K562 (cell line): ENCODE results near the gene DPH1. TPM values are rescaled to one million over a fixed set of nuclear protein-coding genes. Genes with fewer than 3 reads are reported as not detected.

Experiments used
- CC2D1A ChIP-seq: fragments of 450-650 bp; IDR thresholded peaks from 2 replicates; pipeline ENCODE4 v1.6.1; 2017; ENCODE audit warnings: mild to moderate bottlenecking
- CTBP1 ChIP-seq: fragments of 450-650 bp; IDR thresholded peaks from 2 replicates; pipeline ENCODE4 v1.6.1; 2016; ENCODE audit warnings: borderline replicate concordance
- CTCF ChIP-seq, 3 experiments: IDR thresholded peaks in 2 of 3; conservative IDR thresholded peaks in 1 of 3; 2 replicates each; pipeline ENCODE4 v1.5.1; 2011 to 2012; ENCODE audit warnings: low read length in 3 of 3, mild to moderate bottlenecking in 3 of 3, control low read depth in 2 of 3, improper control_type of control experiment in 1 of 3, inconsistent platforms in 1 of 3, low read depth in 1 of 3, mixed read lengths in 1 of 3, moderate library complexity in 1 of 3; ENCODE audit not compliant: insufficient read depth in 2 of 3
- FOS ChIP-seq: IDR thresholded peaks from 3 replicates; pipeline ENCODE4 v1.6.1; 2011; ENCODE audit not compliant: insufficient read length; ENCODE audit errors: extremely low read depth
- FOXA1 ChIP-seq: fragments of 450-650 bp; IDR thresholded peaks from 2 replicates; pipeline ENCODE4 v1.6.1; 2016; ENCODE audit warnings: mild to moderate bottlenecking, borderline replicate concordance
- FOXK1 ChIP-seq: sonication (generic); formaldehyde crosslinking; IDR thresholded peaks from 2 replicates; pipeline ENCODE4 v1.8.0; 2022; ENCODE audit warnings: missing genetic modification reagents, mild to moderate bottlenecking, borderline replicate concordance
- HMGN3 ChIP-seq: IDR thresholded peaks from 2 replicates; pipeline ENCODE4 v1.6.1; 2011; ENCODE audit warnings: borderline replicate concordance, low read depth, mild to moderate bottlenecking, mixed read lengths, low read length; ENCODE audit not compliant: insufficient read length; ENCODE audit errors: extremely low read depth
- LCOR ChIP-seq: sonication (generic); formaldehyde crosslinking; IDR thresholded peaks from 2 replicates; pipeline ENCODE4 v1.8.0; 2022; ENCODE audit warnings: mild to moderate bottlenecking, missing genetic modification reagents
- PCBP2 ChIP-seq: fragments of 200-400 bp; formaldehyde crosslinking; IDR thresholded peaks from 2 replicates; pipeline ENCODE4 v1.6.1; 2018; ENCODE audit warnings: low read length, low read depth, mild to moderate bottlenecking, moderate library complexity; ENCODE audit not compliant: poor library complexity, severe bottlenecking
- PRPF4 ChIP-seq: fragments of 200-400 bp; formaldehyde crosslinking; IDR thresholded peaks from one replicate; pipeline ENCODE4 v1.6.1; 2017; ENCODE audit warnings: low read length, low read depth, mild to moderate bottlenecking; ENCODE audit not compliant: insufficient read depth, poor library complexity, severe bottlenecking
- RAD21 ChIP-seq, 2 experiments: fragments of 250-450 bp in 1 of 2; fragments of 450-650 bp in 1 of 2; sonication (Bioruptor Pico) in 1 of 2; formaldehyde crosslinking in 1 of 2; IDR thresholded peaks in 1 of 2; conservative IDR thresholded peaks in 1 of 2; 2 replicates each; pipeline versions ENCODE4 v1.4.0 to v1.8.0; 2020 to 2022; ENCODE audit warnings: mild to moderate bottlenecking in 2 of 2, moderate library complexity in 1 of 2
- ZFX ChIP-seq: sonication (generic); formaldehyde crosslinking; IDR thresholded peaks from 2 replicates; pipeline ENCODE4 v1.8.0; 2022; ENCODE audit warnings: mild to moderate bottlenecking, missing genetic modification reagents, moderate library complexity
- ZNF140 ChIP-seq: fragments of 250-450 bp; sonication (Bioruptor Pico); IDR thresholded peaks from 2 replicates; pipeline ENCODE4 v1.8.0; 2021; ENCODE audit warnings: moderate library complexity, mild to moderate bottlenecking, inconsistent platforms
- polyA plus RNA-seq, 8 experiments: library from polyadenylated mRNA; depleted of rRNA in 4 of 8; stranded (reverse) in 5 of 8; unstranded in 3 of 8; fragments of >200 nt; fragmentation: Nextera tagmentation in 2 of 8; fragmentation: Illumina TruSeq in 1 of 8; extraction: Ambion mirVana in 2 of 8; extraction: Trizol in 1 of 8; gene quantifications; 2 replicates each; pipeline versions ENCODE4 v1.2.1 to v1.2.3, GENCODE V29; 2011 to 2014; ENCODE audit warnings: inconsistent platforms in 1 of 8, missing spikeins in 1 of 8
- total RNA-seq, 7 experiments: library from RNA; depleted of rRNA in 6 of 7; stranded (reverse); fragments of >200 nt in 6 of 7; fragmentation: Illumina TruSeq in 2 of 7; extraction: Trizol in 2 of 7; gene quantifications; 2 replicates each; pipeline versions ENCODE4 v1.2.1 to v1.2.3, GENCODE V29; 2011 to 2021; ENCODE audit warnings: low replicate concordance in 1 of 7
- TF ChIP-seq, protein P1 (sequence below): fragments of 450-650 bp; formaldehyde crosslinking; IDR thresholded peaks from 2 replicates; pipeline ENCODE4 v1.4.0; 2020; ENCODE audit warnings: mild to moderate bottlenecking
- TF ChIP-seq, protein P2 (sequence below): fragments of 450-650 bp; IDR thresholded peaks from 2 replicates; pipeline ENCODE4 v1.7.0; 2016; ENCODE audit warnings: borderline replicate concordance
- TF ChIP-seq, protein P3 (sequence below): fragments of 450-650 bp; IDR thresholded peaks from 2 replicates; pipeline ENCODE4 v1.6.1; 2016; ENCODE audit warnings: mild to moderate bottlenecking
- TF ChIP-seq, protein P4 (sequence below), 2 experiments: fragments of 450-650 bp; conservative IDR thresholded peaks; 2 replicates each; pipeline ENCODE4 v1.6.1; 2017; ENCODE audit warnings: mild to moderate bottlenecking in 2 of 2, moderate library complexity in 2 of 2

DPH1 gene
- total and polyA plus RNA-seq, 9 of the 15 experiments (the other 6 are each of a cell fraction or from before 2014, with no cell fraction given) = 0.42 to 40.6 (median 20.2) TPM

GRCh38 chr17:2041561-2042389 is 11.8 kb downstream of the DPH1 start, which contains the start of gene OVCA2 (continued):
- TF ChIP-seq CTCF (IDR thresholded peaks at IDR 0.05 in 2 of 3, conservative IDR thresholded peaks at IDR 0.05 in 1 of 3; ENCODE audit: insufficient read depth in 2 of 3, low read depth in 1 of 3, low read length in 3 of 3) (peak; percentile 53 to 61 (median 55)), LCOR (no peak), CC2D1A (no peak), FOXK1 (CRISPR knock-in tag) (no peak), PRPF4 (no peak), HMGN3 (peak; percentile 71), RAD21 (CRISPR knock-in tag; conservative IDR thresholded peaks at IDR 0.05 in 1 of 2, IDR thresholded peaks at IDR 0.05 in 1 of 2) (peak in 1 of 2 experiments; percentile 43; a peak in 3 of 4 replicates), CTBP1 (peak; percentile 68; the same call in 1 of the 2 replicates), ZFX (CRISPR knock-in tag) (peak; percentile 46), ZNF140 (CRISPR knock-in tag) (no peak), FOS (no peak), FOXA1 (no peak), PCBP2 (no peak)
- TF ChIP-seq, protein P1, sequence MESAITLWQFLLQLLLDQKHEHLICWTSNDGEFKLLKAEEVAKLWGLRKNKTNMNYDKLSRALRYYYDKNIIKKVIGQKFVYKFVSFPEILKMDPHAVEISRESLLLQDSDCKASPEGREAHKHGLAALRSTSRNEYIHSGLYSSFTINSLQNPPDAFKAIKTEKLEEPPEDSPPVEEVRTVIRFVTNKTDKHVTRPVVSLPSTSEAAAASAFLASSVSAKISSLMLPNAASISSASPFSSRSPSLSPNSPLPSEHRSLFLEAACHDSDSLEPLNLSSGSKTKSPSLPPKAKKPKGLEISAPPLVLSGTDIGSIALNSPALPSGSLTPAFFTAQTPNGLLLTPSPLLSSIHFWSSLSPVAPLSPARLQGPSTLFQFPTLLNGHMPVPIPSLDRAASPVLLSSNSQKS (CRISPR knock-in tag) = no peak
- TF ChIP-seq, protein P2, sequence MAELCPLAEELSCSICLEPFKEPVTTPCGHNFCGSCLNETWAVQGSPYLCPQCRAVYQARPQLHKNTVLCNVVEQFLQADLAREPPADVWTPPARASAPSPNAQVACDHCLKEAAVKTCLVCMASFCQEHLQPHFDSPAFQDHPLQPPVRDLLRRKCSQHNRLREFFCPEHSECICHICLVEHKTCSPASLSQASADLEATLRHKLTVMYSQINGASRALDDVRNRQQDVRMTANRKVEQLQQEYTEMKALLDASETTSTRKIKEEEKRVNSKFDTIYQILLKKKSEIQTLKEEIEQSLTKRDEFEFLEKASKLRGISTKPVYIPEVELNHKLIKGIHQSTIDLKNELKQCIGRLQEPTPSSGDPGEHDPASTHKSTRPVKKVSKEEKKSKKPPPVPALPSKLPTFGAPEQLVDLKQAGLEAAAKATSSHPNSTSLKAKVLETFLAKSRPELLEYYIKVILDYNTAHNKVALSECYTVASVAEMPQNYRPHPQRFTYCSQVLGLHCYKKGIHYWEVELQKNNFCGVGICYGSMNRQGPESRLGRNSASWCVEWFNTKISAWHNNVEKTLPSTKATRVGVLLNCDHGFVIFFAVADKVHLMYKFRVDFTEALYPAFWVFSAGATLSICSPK = no peak
- TF ChIP-seq, protein P3, sequence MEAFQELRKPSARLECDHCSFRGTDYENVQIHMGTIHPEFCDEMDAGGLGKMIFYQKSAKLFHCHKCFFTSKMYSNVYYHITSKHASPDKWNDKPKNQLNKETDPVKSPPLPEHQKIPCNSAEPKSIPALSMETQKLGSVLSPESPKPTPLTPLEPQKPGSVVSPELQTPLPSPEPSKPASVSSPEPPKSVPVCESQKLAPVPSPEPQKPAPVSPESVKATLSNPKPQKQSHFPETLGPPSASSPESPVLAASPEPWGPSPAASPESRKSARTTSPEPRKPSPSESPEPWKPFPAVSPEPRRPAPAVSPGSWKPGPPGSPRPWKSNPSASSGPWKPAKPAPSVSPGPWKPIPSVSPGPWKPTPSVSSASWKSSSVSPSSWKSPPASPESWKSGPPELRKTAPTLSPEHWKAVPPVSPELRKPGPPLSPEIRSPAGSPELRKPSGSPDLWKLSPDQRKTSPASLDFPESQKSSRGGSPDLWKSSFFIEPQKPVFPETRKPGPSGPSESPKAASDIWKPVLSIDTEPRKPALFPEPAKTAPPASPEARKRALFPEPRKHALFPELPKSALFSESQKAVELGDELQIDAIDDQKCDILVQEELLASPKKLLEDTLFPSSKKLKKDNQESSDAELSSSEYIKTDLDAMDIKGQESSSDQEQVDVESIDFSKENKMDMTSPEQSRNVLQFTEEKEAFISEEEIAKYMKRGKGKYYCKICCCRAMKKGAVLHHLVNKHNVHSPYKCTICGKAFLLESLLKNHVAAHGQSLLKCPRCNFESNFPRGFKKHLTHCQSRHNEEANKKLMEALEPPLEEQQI = no peak
- TF ChIP-seq, protein P4, sequence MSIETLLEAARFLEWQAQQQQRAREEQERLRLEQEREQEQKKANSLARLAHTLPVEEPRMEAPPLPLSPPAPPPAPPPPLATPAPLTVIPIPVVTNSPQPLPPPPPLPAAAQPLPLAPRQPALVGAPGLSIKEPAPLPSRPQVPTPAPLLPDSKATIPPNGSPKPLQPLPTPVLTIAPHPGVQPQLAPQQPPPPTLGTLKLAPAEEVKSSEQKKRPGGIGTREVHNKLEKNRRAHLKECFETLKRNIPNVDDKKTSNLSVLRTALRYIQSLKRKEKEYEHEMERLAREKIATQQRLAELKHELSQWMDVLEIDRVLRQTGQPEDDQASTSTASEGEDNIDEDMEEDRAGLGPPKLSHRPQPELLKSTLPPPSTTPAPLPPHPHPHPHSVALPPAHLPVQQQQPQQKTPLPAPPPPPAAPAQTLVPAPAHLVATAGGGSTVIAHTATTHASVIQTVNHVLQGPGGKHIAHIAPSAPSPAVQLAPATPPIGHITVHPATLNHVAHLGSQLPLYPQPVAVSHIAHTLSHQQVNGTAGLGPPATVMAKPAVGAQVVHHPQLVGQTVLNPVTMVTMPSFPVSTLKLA (conservative IDR thresholded peaks at IDR 0.05) = peak; percentile 49 to 74
